ENCODE data around the gene SSUH2.

Gene SSUH2

GRCh38 chr3:8619548-8619947, 25.1 kb downstream of the SSUH2 start:
- no peaks in the 10 kb centered on the region for H3K36me3 ChIP-seq (ENCODE audit: low read depth)
- no peak overlapping the region for H3K4me3 ChIP-seq (ENCODE audit: severe bottlenecking)
- ATAC-seq (ENCODE audit: low read depth) (peak; percentile 58; the same call in 2 of the 3 replicates), DNase-seq (ENCODE audit: low spot score) (no peak)
- H3K9me3 ChIP-seq (ENCODE audit: severe bottlenecking), result no peaks in the 10 kb centered on the region
- no peak for TF ChIP-seq CTCF (IDR thresholded peaks at IDR 0.05; ENCODE audit: poor library complexity, severe bottlenecking)
- no peaks in the 10 kb centered on the region for H3K4me1 ChIP-seq (ENCODE audit: insufficient read depth, poor library complexity, severe bottlenecking)
- H3K27ac ChIP-seq (ENCODE audit: poor library complexity, severe bottlenecking), result no peak overlapping the region
- H3K27me3 ChIP-seq (ENCODE audit: insufficient read depth, poor library complexity, severe bottlenecking), result no peaks in the 10 kb centered on the region

- H3K4me1 ChIP-seq (ENCODE audit: insufficient read depth, poor library complexity, severe bottlenecking), result no peaks in the 10 kb centered on the region
These were observed 25.6 kb downstream of the SSUH2 start for GRCh38 chr3:8618950-8619349.

GRCh38 chr3:8617921-8618320, 26.7 kb downstream of the SSUH2 start:
- Histone ChIP-seq H3K4me3 (ENCODE audit: severe bottlenecking) (no peak overlapping the region), H3K36me3 (ENCODE audit: low read depth) (no peaks in the 10 kb centered on the region), H3K27me3 (ENCODE audit: insufficient read depth, poor library complexity, severe bottlenecking) (no peaks in the 10 kb centered on the region), H3K9me3 (ENCODE audit: severe bottlenecking) (no peaks in the 10 kb centered on the region), H3K4me1 (ENCODE audit: insufficient read depth, poor library complexity, severe bottlenecking) (no peaks in the 10 kb centered on the region), H3K27ac (ENCODE audit: poor library complexity, severe bottlenecking) (no peak overlapping the region)
- DNase-seq (ENCODE audit: low spot score), result peak; percentile 10
- TF ChIP-seq CTCF (IDR thresholded peaks at IDR 0.05; ENCODE audit: poor library complexity, severe bottlenecking), result no peak
- no peak for ATAC-seq (ENCODE audit: low read depth)

More at GRCh38 chr3:8618950-8619349, 25.6 kb downstream of the SSUH2 start:
- H3K27me3 ChIP-seq (ENCODE audit: insufficient read depth, poor library complexity, severe bottlenecking), result no peaks in the 10 kb centered on the region
- DNase-seq (ENCODE audit: low spot score) (peak; percentile 17), ATAC-seq (ENCODE audit: low read depth) (no peak)
- H3K4me3 ChIP-seq (ENCODE audit: severe bottlenecking), result no peak overlapping the region
- no peak overlapping the region for H3K27ac ChIP-seq (ENCODE audit: poor library complexity, severe bottlenecking)
- no peaks in the 10 kb centered on the region for H3K9me3 ChIP-seq (ENCODE audit: severe bottlenecking)
- no peaks in the 10 kb centered on the region for H3K36me3 ChIP-seq (ENCODE audit: low read depth)
- no peak for TF ChIP-seq CTCF (IDR thresholded peaks at IDR 0.05; ENCODE audit: poor library complexity, severe bottlenecking)

- H3K4me1 ChIP-seq (ENCODE audit: insufficient read depth, poor library complexity, severe bottlenecking), result no peaks in the 10 kb centered on the region
- no peaks in the 10 kb centered on the region for H3K9me3 ChIP-seq (ENCODE audit: severe bottlenecking)
- TF ChIP-seq CTCF (IDR thresholded peaks at IDR 0.05; ENCODE audit: poor library complexity, severe bottlenecking), result no peak
- no peaks in the 10 kb centered on the region for H3K27me3 ChIP-seq (ENCODE audit: insufficient read depth, poor library complexity, severe bottlenecking)
- no peak overlapping the region for H3K4me3 ChIP-seq (ENCODE audit: severe bottlenecking)
- ATAC-seq (ENCODE audit: low read depth), result no peak
- DNase-seq (ENCODE audit: low spot score), result no peak
- no peaks in the 10 kb centered on the region for H3K36me3 ChIP-seq (ENCODE audit: low read depth)
- H3K27ac ChIP-seq (ENCODE audit: poor library complexity, severe bottlenecking), result no peak overlapping the region
These were observed 33.6 kb downstream of the SSUH2 start for GRCh38 chr3:8610951-8611350.

GRCh38 chr3:8608791-8609467, 35.7 kb downstream of the SSUH2 start:
- Histone ChIP-seq H3K4me3 (ENCODE audit: severe bottlenecking) (no peak overlapping the region), H3K9me3 (ENCODE audit: severe bottlenecking) (no peaks in the 10 kb centered on the region), H3K4me1 (ENCODE audit: insufficient read depth, poor library complexity, severe bottlenecking) (no peaks in the 10 kb centered on the region), H3K27ac (ENCODE audit: poor library complexity, severe bottlenecking) (no peak overlapping the region), H3K27me3 (ENCODE audit: insufficient read depth, poor library complexity, severe bottlenecking) (no peaks in the 10 kb centered on the region), H3K36me3 (ENCODE audit: low read depth) (no peaks in the 10 kb centered on the region)
- TF ChIP-seq CTCF (IDR thresholded peaks at IDR 0.05; ENCODE audit: poor library complexity, severe bottlenecking), result no peak
- DNase-seq (ENCODE audit: low spot score) (no peak), ATAC-seq (ENCODE audit: low read depth) (no peak)

Data from RWPE2 (cell line).